ENCODE data around the gene OR10V1.

Gene OR10V1

DNA sequence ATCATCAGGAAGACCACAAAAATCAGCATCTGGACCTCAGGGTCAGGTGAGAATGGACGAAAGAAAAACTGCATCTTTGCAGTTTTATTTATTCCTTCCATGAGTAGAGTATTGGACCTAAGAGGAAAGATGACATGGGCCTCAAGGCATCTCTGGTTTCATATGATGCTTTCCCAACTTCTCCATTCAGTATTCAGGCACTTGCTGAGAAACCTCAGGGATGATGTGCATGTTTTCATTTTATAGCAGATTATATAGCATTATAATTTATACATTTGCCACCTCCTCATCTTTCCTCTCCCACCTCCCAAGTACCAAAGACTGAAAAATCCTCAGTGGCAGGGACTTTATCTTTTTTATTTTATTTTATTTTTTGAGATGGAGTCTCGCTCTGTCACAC is at the start of gene OR10V1:
Gene OR10V1, minus strand, starts transcription at position 101 of the 400 bp plus-strand sequence. Its CDS starts 0 bp downstream, at position 101.
- in situ Hi-C loops (cut with MboI; ENCODE audit: low sequenced_read_pairs, unreplicated experiment): no loop called here
- no peak for DNase-seq (ENCODE audit: low spot score)
- TF ChIP-seq CTCF (IDR thresholded peaks at IDR 0.05; ENCODE audit: borderline replicate concordance, control extremely low read depth, extremely low read depth, insufficient read depth, missing control alignments): no peak

DNA sequence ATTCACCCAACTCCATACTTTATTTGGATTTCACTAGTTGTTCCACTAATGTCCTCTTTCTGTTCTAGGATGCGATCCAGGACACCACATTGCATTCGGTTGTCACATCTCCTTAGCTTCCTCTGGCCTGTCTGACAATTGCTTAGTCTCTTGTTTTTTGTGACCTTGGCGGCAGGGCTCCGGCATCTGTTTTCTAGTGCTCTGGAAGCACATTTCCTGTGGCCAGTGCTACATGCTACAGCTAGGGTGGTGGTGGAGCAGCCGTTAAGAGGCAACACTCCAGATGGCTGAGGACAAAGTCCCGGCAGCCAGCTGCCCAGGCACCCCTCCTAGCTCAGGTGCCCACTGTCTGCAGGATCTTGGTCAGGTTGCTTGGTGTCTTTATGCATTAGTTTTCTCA is 48.3 kb upstream of the OR10V1 start:
- in situ Hi-C loops (cut with MboI; ENCODE audit: low sequenced_read_pairs, unreplicated experiment): no loop called here
- DNase-seq (ENCODE audit: low spot score): no peak
- TF ChIP-seq CTCF (IDR thresholded peaks at IDR 0.05; ENCODE audit: borderline replicate concordance, control extremely low read depth, extremely low read depth, insufficient read depth, missing control alignments): no peak

- in situ Hi-C loops (cut with MboI; ENCODE audit: low sequenced_read_pairs, unreplicated experiment): no loop called here
- no peak for DNase-seq (ENCODE audit: low spot score)
- TF ChIP-seq CTCF (IDR thresholded peaks at IDR 0.05; ENCODE audit: borderline replicate concordance, control extremely low read depth, extremely low read depth, insufficient read depth, missing control alignments): no peak
These were observed 47.1 kb upstream of the OR10V1 start for GRCh38 chr11:59760771-59761170.

DNA sequence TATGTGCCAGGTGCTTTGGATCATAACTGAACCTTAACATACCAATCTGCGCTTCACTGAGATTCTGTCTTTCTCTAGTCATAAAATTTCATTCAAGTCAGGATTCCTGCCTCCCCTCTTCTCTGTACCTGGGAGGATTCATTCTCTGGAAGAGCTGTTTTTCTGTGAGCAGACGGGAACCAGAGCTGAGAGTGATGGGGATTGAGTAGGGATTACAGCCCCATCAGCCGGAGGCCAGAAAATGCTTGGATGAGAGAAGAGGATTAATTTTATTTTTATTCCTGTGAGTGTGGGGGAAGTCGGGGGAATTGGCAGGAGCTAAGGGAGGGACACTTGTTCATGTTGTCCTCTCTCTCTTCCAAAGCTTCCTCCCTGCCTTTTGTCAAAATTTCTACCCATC is 46.3 kb upstream of the OR10V1 start:
- no peak for TF ChIP-seq CTCF (IDR thresholded peaks at IDR 0.05; ENCODE audit: borderline replicate concordance, control extremely low read depth, extremely low read depth, insufficient read depth, missing control alignments)
- DNase-seq (ENCODE audit: low spot score): no peak
- in situ Hi-C loops (cut with MboI; ENCODE audit: low sequenced_read_pairs, unreplicated experiment): loop anchor here (5.0 kb wide), 1 partner anchor 42 kb away; no protein-coding TSS in a partner anchor

DNA sequence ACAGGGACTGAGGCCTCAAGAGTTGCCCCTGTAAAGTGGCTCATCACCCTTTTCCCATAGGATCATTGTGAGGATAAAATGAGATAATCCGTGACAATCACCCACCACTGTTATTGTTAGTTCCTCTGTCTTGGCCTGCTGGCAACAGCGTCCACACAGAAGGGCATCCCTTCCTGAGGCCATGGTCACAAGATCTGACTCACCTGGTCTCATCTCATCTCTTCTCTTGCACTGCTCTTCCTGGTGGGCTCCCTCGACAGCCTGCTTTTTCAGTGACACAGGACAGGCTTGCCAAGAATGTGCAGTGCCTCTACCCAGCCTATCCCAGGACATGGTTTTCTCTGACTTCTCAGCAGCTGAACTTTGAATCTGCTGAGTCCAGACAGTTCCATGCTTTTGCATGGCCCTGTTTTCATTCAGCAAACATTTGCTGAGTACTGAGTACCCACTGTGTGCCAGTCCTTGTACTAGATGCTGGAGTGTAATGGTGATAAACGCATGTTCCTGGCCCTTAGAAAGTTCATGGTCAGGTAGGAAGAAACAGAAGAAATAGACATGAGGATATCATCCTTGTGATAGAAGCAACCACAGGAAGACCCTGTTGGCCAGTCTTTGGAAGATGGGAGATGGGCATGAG is 44.9 kb upstream of the OR10V1 start:
- no peak for TF ChIP-seq CTCF (IDR thresholded peaks at IDR 0.05; ENCODE audit: borderline replicate concordance, control extremely low read depth, extremely low read depth, insufficient read depth, missing control alignments)
- in situ Hi-C loops (cut with MboI; ENCODE audit: low sequenced_read_pairs, unreplicated experiment): loop anchor here (5.0 kb wide), 1 partner anchor 44 kb away; no protein-coding TSS in a partner anchor
- DNase-seq (ENCODE audit: low spot score): no peak

GRCh38 chr11:59756845-59757244 is 43.2 kb upstream of the OR10V1 start:
- in situ Hi-C loops (cut with MboI; ENCODE audit: low sequenced_read_pairs, unreplicated experiment): loop anchor here (5.0 kb wide), 1 partner anchor 45 kb away; no protein-coding TSS in a partner anchor
- DNase-seq (ENCODE audit: low spot score): peak; percentile 36
- TF ChIP-seq CTCF (IDR thresholded peaks at IDR 0.05; ENCODE audit: borderline replicate concordance, control extremely low read depth, extremely low read depth, insufficient read depth, missing control alignments): no peak

All from GM13976 (cell line).